K562 (cell line): Measurements from ENCODE around the gene MEF2D. TPM values are rescaled to one million over a fixed set of nuclear protein-coding genes. Genes with fewer than 3 reads are reported as not detected.
A peak's percentile ranks its signal among the peaks of the same experiment; 100 is the strongest.

Experiments used
- BHLHE40 ChIP-seq: IDR thresholded peaks from 2 replicates; pipeline ENCODE4 v1.6.1; 2011; ENCODE audit warnings: low read length, improper control_type of control experiment
- CAMTA2 ChIP-seq: fragments of 250-450 bp; sonication (Bioruptor Pico); conservative IDR thresholded peaks from 2 replicates; pipeline ENCODE4 v1.5.1; 2022
- HDAC1 ChIP-seq, 2 experiments: fragments of 450-650 bp; IDR thresholded peaks; 2 replicates each; pipeline ENCODE4 v1.6.1; 2016 to 2017; ENCODE audit warnings: inconsistent platforms in 1 of 2, mild to moderate bottlenecking in 1 of 2, moderate library complexity in 1 of 2
- HMBOX1 ChIP-seq: sonication (generic); IDR thresholded peaks from 2 replicates; pipeline ENCODE4 v1.6.1; 2016
- HNRNPUL1 ChIP-seq: fragments of 200-400 bp; formaldehyde crosslinking; IDR thresholded peaks from 2 replicates; pipeline ENCODE4 v1.6.1; 2017; ENCODE audit warnings: low read length
- MBD2 ChIP-seq: sonication (generic); IDR thresholded peaks from 2 replicates; pipeline ENCODE4 v1.6.1; 2016; ENCODE audit warnings: low read depth, borderline replicate concordance
- MITF ChIP-seq: IDR thresholded peaks from 2 replicates; pipeline ENCODE4 v1.6.1; 2014; ENCODE audit warnings: antibody characterized with exemption
- MLX ChIP-seq, 2 experiments: fragments of 450-650 bp in 1 of 2; sonication (generic) in 1 of 2; formaldehyde crosslinking; conservative IDR thresholded peaks; 2 replicates each; pipeline versions ENCODE4 v1.4.0 to v1.8.1; 2020 to 2022; ENCODE audit warnings: mild to moderate bottlenecking in 1 of 2, missing genetic modification reagents in 1 of 2
- NCOA2 ChIP-seq, 2 experiments: fragments of 450-650 bp; IDR thresholded peaks; 2 replicates each; pipeline ENCODE4 v1.6.1; 2018; ENCODE audit warnings: mild to moderate bottlenecking in 2 of 2, moderate library complexity in 1 of 2; ENCODE audit not compliant: partially characterized antibody in 2 of 2
- NFE2 ChIP-seq: IDR thresholded peaks from 2 replicates; pipeline ENCODE4 v1.6.1; 2014; ENCODE audit warnings: antibody characterized with exemption, low read depth
- NONO ChIP-seq, 2 experiments: fragments of 200-400 bp in 1 of 2; fragments of 450-650 bp in 1 of 2; formaldehyde crosslinking in 1 of 2; IDR thresholded peaks; 2 replicates each; pipeline ENCODE4 v1.6.1; 2017; ENCODE audit warnings: low read depth in 2 of 2, mild to moderate bottlenecking in 2 of 2, moderate library complexity in 2 of 2, low read length in 1 of 2
- POLR2H ChIP-seq: IDR thresholded peaks from 2 replicates; pipeline ENCODE4 v1.6.1; 2016; ENCODE audit warnings: missing genetic modification characterization, low read depth, mild to moderate bottlenecking, control low read depth, missing compliant biosample characterization, moderate library complexity
- PTRF ChIP-seq: fragments of 450-650 bp; IDR thresholded peaks from 2 replicates; pipeline ENCODE4 v1.6.1; 2016; ENCODE audit warnings: mild to moderate bottlenecking, missing genetic modification characterization, missing compliant biosample characterization
- RBM17 ChIP-seq: fragments of 200-400 bp; formaldehyde crosslinking; IDR thresholded peaks from 2 replicates; pipeline ENCODE4 v1.6.1; 2017; ENCODE audit warnings: low read depth, mild to moderate bottlenecking, low read length, borderline replicate concordance
- SMAD4 ChIP-seq: fragments of 250-450 bp; sonication (Bioruptor Pico); conservative IDR thresholded peaks from 2 replicates; pipeline ENCODE4 v1.8.0; 2021; ENCODE audit warnings: inconsistent platforms, mild to moderate bottlenecking, moderate library complexity
- STAT5A ChIP-seq: IDR thresholded peaks from 2 replicates; pipeline ENCODE4 v1.6.1; 2012; ENCODE audit warnings: low read length, inconsistent platforms, borderline replicate concordance
- TCF7 ChIP-seq: sonication (generic); IDR thresholded peaks from 2 replicates; pipeline ENCODE4 v1.6.1; 2016; ENCODE audit warnings: antibody characterized with exemption, borderline replicate concordance
- USF1 ChIP-seq: sonication (generic); formaldehyde crosslinking; IDR thresholded peaks from 2 replicates; pipeline ENCODE4 v1.9.0; 2022; ENCODE audit warnings: mild to moderate bottlenecking, missing genetic modification reagents
- ZMIZ1 ChIP-seq, 2 experiments: fragments of 150-350 bp in 1 of 2; IDR thresholded peaks; 2 replicates each; pipeline ENCODE4 v1.6.1; 2012 to 2016; ENCODE audit warnings: low read depth in 2 of 2, low read length in 2 of 2, mild to moderate bottlenecking in 1 of 2, moderate library complexity in 1 of 2
- ZNF217 ChIP-seq: sonication (generic); formaldehyde crosslinking; IDR thresholded peaks from 2 replicates; pipeline ENCODE4 v1.8.0; 2022; ENCODE audit warnings: mild to moderate bottlenecking, missing genetic modification reagents
- ZNF274 ChIP-seq: IDR thresholded peaks from 2 replicates; pipeline ENCODE4 v1.6.1; 2011; ENCODE audit warnings: low read depth, mild to moderate bottlenecking, low read length, moderate library complexity, borderline replicate concordance
- ZNF780A ChIP-seq: fragments of 250-450 bp; sonication (Bioruptor Pico); IDR thresholded peaks from 2 replicates; pipeline ENCODE4 v1.5.0; 2021; ENCODE audit warnings: mild to moderate bottlenecking
- ZSCAN29 ChIP-seq: fragments of 450-650 bp; IDR thresholded peaks from 2 replicates; pipeline ENCODE4 v1.6.1; 2017
- polyA plus RNA-seq, 8 experiments: library from polyadenylated mRNA; depleted of rRNA in 4 of 8; stranded (reverse) in 5 of 8; unstranded in 3 of 8; fragments of >200 nt; fragmentation: Nextera tagmentation in 2 of 8; fragmentation: Illumina TruSeq in 1 of 8; extraction: Ambion mirVana in 2 of 8; extraction: Trizol in 1 of 8; gene quantifications; 2 replicates each; pipeline versions ENCODE4 v1.2.1 to v1.2.3, GENCODE V29; 2011 to 2014; ENCODE audit warnings: inconsistent platforms in 1 of 8, missing spikeins in 1 of 8
- total RNA-seq, 7 experiments: library from RNA; depleted of rRNA in 6 of 7; stranded (reverse); fragments of >200 nt in 6 of 7; fragmentation: Illumina TruSeq in 2 of 7; extraction: Trizol in 2 of 7; gene quantifications; 2 replicates each; pipeline versions ENCODE4 v1.2.1 to v1.2.3, GENCODE V29; 2011 to 2021; ENCODE audit warnings: low replicate concordance in 1 of 7

Gene MEF2D
- total and polyA plus RNA-seq, 9 of the 15 experiments (the other 6 are each of a cell fraction or from before 2014, with no cell fraction given): 0.10 to 19.5 (median 2.6) TPM

GRCh38 chr1:156460525-156460924 is 40.0 kb downstream of the MEF2D start (continued):
- TF ChIP-seq CAMTA2: no peak
- TF ChIP-seq BHLHE40: peak; percentile 59; the same call in 1 of the 2 replicates
- no peak for TF ChIP-seq RBM17
- TF ChIP-seq NCOA2 (IDR thresholded peaks at IDR 0.05; ENCODE audit: partially characterized antibody in 2 of 2): no peak
- peak; percentile 51; the same call in 1 of the 2 replicates for TF ChIP-seq TCF7
- TF ChIP-seq MLX (CRISPR knock-in tag; conservative IDR thresholded peaks at IDR 0.05): no peak
- no peak for TF ChIP-seq ZNF780A (CRISPR knock-in tag)
- TF ChIP-seq NFE2: peak; percentile 35; the same call in 1 of the 2 replicates
- TF ChIP-seq ZSCAN29: no peak
- peak; percentile 56 for TF ChIP-seq MITF
- peak in 1 of 2 experiments; percentile 92; a peak in 2 of 4 replicates for TF ChIP-seq ZMIZ1 (IDR thresholded peaks at IDR 0.05; ENCODE audit: low read depth in 2 of 2, low read length in 2 of 2)
- no peak for TF ChIP-seq PTRF (tag)
- peak; percentile 87 for TF ChIP-seq HMBOX1
- peak; percentile 76; the same call in 1 of the 2 replicates for TF ChIP-seq ZNF274
- peak; percentile 98 for TF ChIP-seq SMAD4 (CRISPR knock-in tag)
- TF ChIP-seq NONO (IDR thresholded peaks at IDR 0.05; ENCODE audit: low read depth in 2 of 2, low read length in 1 of 2): peak in 1 of 2 experiments; percentile 68; a peak in 1 of 4 replicates
- TF ChIP-seq STAT5A: peak; percentile 97
- peak; percentile 14 to 92; a peak in 2 of 4 replicates for TF ChIP-seq HDAC1 (IDR thresholded peaks at IDR 0.05)
- no peak for TF ChIP-seq POLR2H (tag)
- TF ChIP-seq MBD2: 0 out of 2 replicates have a peak, but pooled peaks have one; percentile 20
- TF ChIP-seq USF1 (CRISPR knock-in tag): no peak
- TF ChIP-seq HNRNPUL1: no peak
- no peak for TF ChIP-seq ZNF217 (CRISPR knock-in tag)
